ENCODE data around the gene PIAS4. TPM values are rescaled to one million over a fixed set of nuclear protein-coding genes. Genes with fewer than 3 reads are reported as not detected.

PIAS4 gene
- total RNA-seq, 2 experiments from 2014 or later = 16.1 to 20.1 TPM

- H3K4me1 Mint-ChIP-seq (ENCODE audit: low read depth) = peaks cover 38% of the 10 kb centered on the region
These were observed 51.3 kb downstream of the PIAS4 start for GRCh38 chr19:4058693-4059452.

GRCh38 chr19:4059453-4059871 is 51.9 kb downstream of the PIAS4 start:
- peaks cover 10% of the 10 kb centered on the region for H3K36me3 Mint-ChIP-seq (ENCODE audit: low read depth)
- no peak overlapping the region for H3K27ac Mint-ChIP-seq

More at GRCh38 chr19:4058693-4059452, 51.3 kb downstream of the PIAS4 start:
- intact Hi-C loops (cut with micrococcal nuclease) = no loop called here
- DNase-seq = no peak
- no peaks in the 10 kb centered on the region for H3K9me3 Mint-ChIP-seq
- CTCF ChIA-PET = interaction anchor here (0.5 kb wide), 1 partner anchor 181 kb away, joined by 3 read pairs; no protein-coding TSS in a partner anchor
- no peak overlapping the region for H3K4me3 Mint-ChIP-seq
- H3K27me3 Mint-ChIP-seq (ENCODE audit: low read depth) = no peaks in the 10 kb centered on the region
- no peak overlapping the region for H3K27ac Mint-ChIP-seq
- H3K36me3 Mint-ChIP-seq (ENCODE audit: low read depth) = peaks cover 11% of the 10 kb centered on the region

DNA sequence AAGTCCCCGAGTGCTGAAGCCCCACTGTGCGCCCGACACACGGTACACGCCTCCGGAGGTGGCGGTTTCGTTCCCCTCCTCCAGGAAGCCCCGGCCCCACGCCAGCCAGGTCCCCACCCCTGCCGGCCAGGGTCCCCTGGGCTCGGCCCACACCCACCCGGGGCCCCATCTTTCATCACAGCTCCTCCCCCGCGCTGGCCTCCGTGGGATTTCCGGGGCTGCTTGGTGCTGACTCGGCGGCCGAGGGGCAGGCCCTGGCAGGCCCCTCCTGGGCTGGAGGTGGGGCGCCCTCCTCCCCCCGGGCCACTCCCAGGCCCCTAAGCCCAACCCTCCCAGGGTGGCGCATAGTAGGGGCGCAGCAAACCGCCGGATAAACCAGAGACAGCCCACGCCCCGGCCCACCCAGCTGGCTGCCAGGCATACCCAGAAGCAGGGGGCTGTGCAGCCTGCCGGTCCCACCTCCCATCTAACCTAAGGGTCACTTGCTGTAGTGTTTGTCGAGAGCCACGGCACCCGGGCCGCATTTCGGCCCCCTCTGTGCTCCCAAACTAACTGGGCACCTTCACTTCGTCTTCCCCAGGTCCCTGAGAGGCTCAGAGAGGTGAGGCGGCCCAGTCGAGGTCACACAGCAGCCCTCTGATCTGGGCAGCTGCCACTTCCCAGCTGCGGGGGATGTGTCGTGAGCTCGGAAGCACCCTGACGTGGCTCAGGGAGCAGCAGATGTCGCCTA is 52.5 kb downstream of the PIAS4 start:
- CTCF ChIA-PET = no interaction called here
- H3K9me3 Mint-ChIP-seq = no peaks in the 10 kb centered on the region
- DNase-seq = no peak

More at GRCh38 chr19:4059453-4059871, 51.9 kb downstream of the PIAS4 start:
- CTCF ChIA-PET = no interaction called here
- no peak for DNase-seq
- peaks cover 38% of the 10 kb centered on the region for H3K4me1 Mint-ChIP-seq (ENCODE audit: low read depth)
- H3K9me3 Mint-ChIP-seq = no peaks in the 10 kb centered on the region
- H3K27me3 Mint-ChIP-seq (ENCODE audit: low read depth) = no peaks in the 10 kb centered on the region
- no peak overlapping the region for H3K4me3 Mint-ChIP-seq
- intact Hi-C loops (cut with micrococcal nuclease) = no loop called here

GRCh38 chr19:4060621-4061177 is 53.2 kb downstream of the PIAS4 start:
- Mint-ChIP-seq H3K4me1 (ENCODE audit: low read depth) (peaks cover 38% of the 10 kb centered on the region), H3K4me3 (no peak overlapping the region), H3K9me3 (no peaks in the 10 kb centered on the region), H3K27ac (peak overlapping the region; percentile 79), H3K36me3 (ENCODE audit: low read depth) (peaks cover 5% of the 10 kb centered on the region), H3K27me3 (ENCODE audit: low read depth) (no peaks in the 10 kb centered on the region)
- intact Hi-C loops (cut with micrococcal nuclease) = no loop called here
- DNase-seq = no peak
- CTCF ChIA-PET = no interaction called here

More for the DNA sequence above, 52.5 kb downstream of the PIAS4 start:
- Mint-ChIP-seq H3K4me3 (no peak overlapping the region), H3K36me3 (ENCODE audit: low read depth) (peaks cover 10% of the 10 kb centered on the region), H3K27me3 (ENCODE audit: low read depth) (no peaks in the 10 kb centered on the region), H3K4me1 (ENCODE audit: low read depth) (peaks cover 38% of the 10 kb centered on the region), H3K27ac (peak overlapping the region; percentile 79)
- intact Hi-C loops (cut with micrococcal nuclease) = no loop called here

DNA sequence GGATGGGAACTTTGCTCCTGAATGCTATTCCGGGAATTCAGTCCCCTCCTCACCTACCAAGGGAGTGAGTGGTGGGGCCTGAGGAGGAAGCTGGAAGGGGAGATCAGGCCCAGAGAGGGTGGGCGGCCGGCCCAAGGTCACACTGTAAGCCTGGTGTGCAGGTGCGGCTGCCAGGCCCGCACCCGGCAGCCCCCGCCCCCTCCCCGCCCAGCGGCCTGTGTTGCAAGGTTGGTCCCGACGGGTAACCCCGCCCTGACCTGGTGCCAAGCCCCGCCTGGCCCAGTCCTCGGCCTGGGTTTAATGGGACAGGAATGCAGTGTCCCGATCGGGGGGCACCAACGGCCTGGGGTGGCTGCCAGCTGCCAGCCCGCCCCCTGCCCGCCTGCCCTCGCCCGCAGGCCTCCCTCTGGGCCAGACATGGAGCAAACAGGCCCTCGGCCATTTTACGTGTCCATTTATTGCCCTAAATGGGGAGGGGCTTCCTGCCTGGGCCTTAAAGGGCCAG is 53.7 kb downstream of the PIAS4 start:
- peaks cover 35% of the 10 kb centered on the region for H3K4me1 Mint-ChIP-seq (ENCODE audit: low read depth)
- peak overlapping the region; percentile 79 for H3K27ac Mint-ChIP-seq
- H3K36me3 Mint-ChIP-seq (ENCODE audit: low read depth) = peaks cover 2% of the 10 kb centered on the region
- intact Hi-C loops (cut with micrococcal nuclease) = no loop called here
- H3K4me3 Mint-ChIP-seq = no peak overlapping the region
- H3K27me3 Mint-ChIP-seq (ENCODE audit: low read depth) = no peaks in the 10 kb centered on the region
- no peak for DNase-seq
- no peaks in the 10 kb centered on the region for H3K9me3 Mint-ChIP-seq
- CTCF ChIA-PET = no interaction called here

DNA sequence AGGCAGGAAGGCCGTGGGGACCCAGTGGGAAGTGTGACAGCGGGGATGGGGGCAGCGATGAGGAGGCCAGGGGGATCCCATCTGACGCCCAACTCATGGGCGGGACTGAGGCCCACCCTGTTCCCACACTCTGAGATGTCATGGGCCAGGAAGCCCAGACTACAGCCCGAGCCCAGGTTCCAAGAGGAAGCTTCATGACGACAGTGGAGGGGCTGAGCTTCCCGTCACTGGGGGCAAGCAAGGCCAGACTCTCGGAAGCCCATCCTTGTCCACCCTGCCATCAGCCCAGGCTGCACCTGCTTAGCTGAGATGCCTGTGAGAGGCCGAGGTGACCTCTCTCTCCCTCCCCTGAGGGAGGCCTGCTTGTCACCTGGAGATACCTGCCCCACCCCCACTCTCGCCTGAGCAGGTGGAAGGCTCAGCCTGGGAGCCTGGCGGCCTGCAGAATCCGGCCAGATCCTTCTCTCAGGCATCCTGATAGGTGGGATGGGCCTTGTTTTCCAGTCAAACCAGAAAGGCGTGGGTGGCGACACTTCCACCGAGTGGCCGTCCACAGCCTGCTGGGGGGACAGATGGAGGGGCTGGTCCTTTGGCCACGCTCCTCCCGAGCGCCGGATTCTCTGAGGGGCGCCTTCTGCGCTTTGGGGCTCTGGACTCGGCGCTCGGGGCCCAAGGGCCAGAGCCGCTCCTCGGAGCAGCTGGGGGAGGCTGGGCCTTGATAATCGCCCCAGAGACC is 54.3 kb downstream of the PIAS4 start:
- H3K4me3 Mint-ChIP-seq = no peak overlapping the region
- CTCF ChIA-PET = no interaction called here
- intact Hi-C loops (cut with micrococcal nuclease) = no loop called here
- no peak for DNase-seq
- peaks cover 35% of the 10 kb centered on the region for H3K4me1 Mint-ChIP-seq (ENCODE audit: low read depth)
- H3K27me3 Mint-ChIP-seq (ENCODE audit: low read depth) = no peaks in the 10 kb centered on the region
- peaks cover 2% of the 10 kb centered on the region for H3K36me3 Mint-ChIP-seq (ENCODE audit: low read depth)
- H3K27ac Mint-ChIP-seq = no peak overlapping the region
- H3K9me3 Mint-ChIP-seq = no peaks in the 10 kb centered on the region

GRCh38 chr19:4062419-4063368 is 55.2 kb downstream of the PIAS4 start:
- Mint-ChIP-seq H3K36me3 (ENCODE audit: low read depth) (no peaks in the 10 kb centered on the region), H3K27ac (no peak overlapping the region)
- intact Hi-C loops (cut with micrococcal nuclease) = no loop called here

GRCh38 chr19:4063369-4064148 is 56.0 kb downstream of the PIAS4 start:
- Mint-ChIP-seq H3K4me1 (ENCODE audit: low read depth) (peaks cover 34% of the 10 kb centered on the region), H3K9me3 (no peaks in the 10 kb centered on the region), H3K27me3 (ENCODE audit: low read depth) (no peaks in the 10 kb centered on the region), H3K27ac (peak overlapping the region; percentile 74), H3K36me3 (ENCODE audit: low read depth) (no peaks in the 10 kb centered on the region), H3K4me3 (peak overlapping the region; percentile 66)
- intact Hi-C loops (cut with micrococcal nuclease) = no loop called here
- CTCF ChIA-PET = no interaction called here
- DNase-seq = no peak

More at GRCh38 chr19:4062419-4063368, 55.2 kb downstream of the PIAS4 start:
- DNase-seq = no peak
- H3K9me3 Mint-ChIP-seq = no peaks in the 10 kb centered on the region
- peaks cover 30% of the 10 kb centered on the region for H3K4me1 Mint-ChIP-seq (ENCODE audit: low read depth)
- no peaks in the 10 kb centered on the region for H3K27me3 Mint-ChIP-seq (ENCODE audit: low read depth)
- CTCF ChIA-PET = no interaction called here
- H3K4me3 Mint-ChIP-seq = peak overlapping the region; percentile 12

- Mint-ChIP-seq H3K4me3 (peak overlapping the region; percentile 66), H3K27me3 (ENCODE audit: low read depth) (no peaks in the 10 kb centered on the region), H3K27ac (peak overlapping the region; percentile 74), H3K36me3 (ENCODE audit: low read depth) (no peaks in the 10 kb centered on the region), H3K4me1 (ENCODE audit: low read depth) (peaks cover 36% of the 10 kb centered on the region), H3K9me3 (no peaks in the 10 kb centered on the region)
- DNase-seq = no peak
- intact Hi-C loops (cut with micrococcal nuclease) = no loop called here
- CTCF ChIA-PET = no interaction called here
These were observed 56.6 kb downstream of the PIAS4 start for GRCh38 chr19:4064149-4064495.

- Mint-ChIP-seq H3K36me3 (ENCODE audit: low read depth) (no peaks in the 10 kb centered on the region), H3K27ac (peak overlapping the region; percentile 36), H3K27me3 (ENCODE audit: low read depth) (no peaks in the 10 kb centered on the region), H3K4me3 (peak overlapping the region; percentile 66), H3K4me1 (ENCODE audit: low read depth) (peaks cover 39% of the 10 kb centered on the region), H3K9me3 (no peaks in the 10 kb centered on the region)
- intact Hi-C loops (cut with micrococcal nuclease) = loop anchor here (5.0 kb wide), 7 partner anchors 43 to 658 kb away; partner anchors contain the start of genes ANKRD24, APBA3, CACTIN and DPP9
- CTCF ChIA-PET = no interaction called here
- DNase-seq = peak; percentile 47
These were observed 57.1 kb downstream of the PIAS4 start for GRCh38 chr19:4064496-4065260.
